Measurements from ENCODE around the gene QSOX2. TPM values are rescaled to one million over a fixed set of nuclear protein-coding genes. Genes with fewer than 3 reads are reported as not detected.

Gene QSOX2
- total RNA-seq, 8 experiments from 2014 or later, result 10.3 to 17.8 (median 15.1) TPM

DNA sequence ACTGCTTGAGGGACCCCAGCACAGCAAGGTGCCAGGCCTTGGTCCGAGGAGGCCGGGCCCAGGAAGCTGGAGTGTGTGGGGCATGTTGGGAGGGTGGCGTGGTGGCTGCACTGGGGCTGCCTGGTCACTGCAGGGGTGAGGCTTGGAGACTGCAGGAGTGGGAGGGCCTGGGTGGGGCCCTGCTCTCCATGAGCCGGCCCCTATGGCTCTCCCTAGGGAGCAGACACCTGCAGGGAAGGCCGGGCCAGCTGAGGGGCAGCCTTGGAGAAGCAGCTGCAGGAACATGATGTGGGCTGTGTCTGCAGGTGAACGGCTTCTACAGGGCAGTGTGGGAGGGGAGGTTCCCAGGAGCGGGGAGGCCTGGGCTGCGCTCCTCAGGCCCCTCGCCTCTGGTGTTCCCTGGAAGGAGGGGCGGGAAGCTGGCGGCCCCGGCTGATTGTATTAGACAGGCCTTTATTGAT is 85.2 kb downstream of the QSOX2 start:
- ATAC-seq (replicated peaks in 6 of 8), result peak in 6 of 8 experiments; percentile 41 to 88 (median 86)
- in situ Hi-C loops (cut with MboI; ENCODE audit: low pct_unique_long_range_greater_than_20kb in 2 of 9, low sequenced_read_pairs in 9 of 9, unreplicated experiment in 9 of 9), result loop anchor here in 3 of 9 experiments (25.0 kb wide), 1 partner anchor 102 kb away; no protein-coding TSS in a partner anchor
- Histone ChIP-seq H3K4me1 (replicated peaks in 1 of 2) (peaks cover 63% of the 10 kb centered on the region in 2 donors), H3K27ac (peak overlapping the region; percentile 13 to 45), H3K4me3 (no peak overlapping the region)
- 8 to 40% methylated on average over 1 to 2 of the region's 12 CpGs; no CpG with 5 or more reads in 8 of the 10 experiments for WGBS, 10 experiments

DNA sequence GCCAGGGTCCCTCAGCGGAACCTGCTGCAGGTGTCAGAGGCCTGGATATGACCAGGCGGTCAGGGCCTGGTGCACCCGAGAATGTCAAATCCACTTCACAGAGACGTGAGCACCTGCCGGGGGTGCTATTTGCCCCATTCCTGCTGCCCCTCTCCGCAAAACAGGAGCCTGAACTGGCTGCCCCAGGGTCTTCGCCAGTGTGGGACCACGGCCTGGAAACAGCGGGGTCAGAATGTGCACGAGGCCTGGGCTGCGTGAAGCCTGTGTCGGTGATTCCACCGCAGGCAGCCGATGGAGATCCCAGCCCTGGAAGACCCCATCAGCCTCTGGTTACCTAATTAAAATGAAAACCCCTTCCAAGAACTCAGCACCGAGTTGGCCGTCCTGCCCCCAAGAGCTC is 85.8 kb downstream of the QSOX2 start:
- no peak for ATAC-seq (replicated peaks in 6 of 8)
- Histone ChIP-seq H3K27ac (peak overlapping the region; percentile 13 to 45), H3K4me3 (no peak overlapping the region), H3K4me1 (replicated peaks in 1 of 2) (peaks cover 64 to 66% of the 10 kb centered on the region in 2 donors)
- in situ Hi-C loops (cut with MboI; ENCODE audit: low pct_unique_long_range_greater_than_20kb in 2 of 9, low sequenced_read_pairs in 9 of 9, unreplicated experiment in 9 of 9), result loop anchor here in 3 of 9 experiments (25.0 kb wide), 1 partner anchor 102 kb away; no protein-coding TSS in a partner anchor
- WGBS, 10 experiments, result 79 to 90% (median 80%) methylated on average over 3 to 5 of the region's 16 CpGs; no CpG with 5 or more reads in 7 of the 10 experiments

DNA sequence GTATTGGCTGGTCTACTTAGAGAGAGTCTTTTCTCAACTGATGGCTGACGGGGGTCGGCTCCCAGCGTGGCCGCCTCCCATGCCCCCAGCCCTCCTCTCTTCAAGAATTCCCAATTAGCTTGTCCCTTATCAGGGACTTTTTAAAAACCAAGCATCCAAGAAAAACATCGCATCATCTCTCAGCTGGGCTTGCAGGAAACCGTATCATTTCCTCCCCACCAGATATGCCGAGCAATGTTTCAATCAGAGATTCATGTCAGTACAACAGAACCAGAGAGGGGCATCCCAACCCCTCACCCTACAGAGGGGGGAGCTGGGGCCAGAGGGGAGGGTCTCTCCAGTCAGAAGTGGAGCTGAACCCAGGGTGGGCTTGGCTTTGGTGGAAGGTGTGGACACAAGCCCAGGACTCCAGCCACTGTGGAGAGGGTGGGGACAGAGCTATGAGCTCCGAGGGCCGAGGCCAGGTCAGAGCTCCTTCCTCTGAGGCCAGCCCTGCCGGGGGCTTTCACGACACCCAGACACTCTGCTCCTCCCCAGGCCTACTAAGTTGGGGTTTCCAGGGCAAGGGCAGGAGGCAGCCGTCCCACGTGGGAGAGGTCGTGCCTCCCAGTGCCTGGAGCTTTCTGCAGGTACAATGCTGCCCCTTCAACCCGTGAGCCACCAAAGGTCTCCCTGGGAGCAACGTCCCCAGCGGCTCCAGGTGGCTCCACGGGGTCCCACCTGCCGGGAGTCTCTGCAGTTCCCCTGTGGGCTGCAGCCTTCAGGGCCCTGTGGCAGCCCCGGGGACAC is 87.9 kb downstream of the QSOX2 start:
- H3K4me1 ChIP-seq (replicated peaks in 1 of 2), result peaks cover 64 to 68% of the 10 kb centered on the region in 2 donors
- 62 to 66% methylated on average over 5 of the region's 20 CpGs; no CpG with 5 or more reads in 8 of the 10 experiments for WGBS, 10 experiments
- H3K4me3 ChIP-seq, result no peak overlapping the region
- in situ Hi-C loops (cut with MboI; ENCODE audit: low pct_unique_long_range_greater_than_20kb in 2 of 9, low sequenced_read_pairs in 9 of 9, unreplicated experiment in 9 of 9), result loop anchor here in 3 of 9 experiments (25.0 kb wide), 1 partner anchor 105 kb away; no protein-coding TSS in a partner anchor
- ATAC-seq (replicated peaks in 6 of 8), result no peak
- peak overlapping the region; percentile 39 to 48 for H3K27ac ChIP-seq

Other genes with a start within 250 kb of the QSOX2 start
- gene NACC2, start 150.5 kb downstream of the QSOX2 start, total RNA-seq, result 10 to 100 TPM in 4 of 8 experiments, 1 to 10 TPM in 4; 3.8 to 43.0 (median 16.7) TPM
- gene TMEM250, start 126.9 kb downstream of the QSOX2 start, total RNA-seq, result 10 to 100 TPM; 11.3 to 37.9 (median 21.0) TPM
- gene LHX3, start 40.7 kb downstream of the QSOX2 start, total RNA-seq, result 1 to 10 TPM in 4 of 8 experiments, under 1 TPM in 3, not detected in 1; 0.18 to 9.9 (median 3.8) TPM
- gene CCDC187, start 58.3 kb upstream of the QSOX2 start, total RNA-seq, result 1 to 10 TPM in 1 of 8 experiments, under 1 TPM in 7; 0.07 to 1.2 (median 0.19) TPM
- 10 to 100 TPM; 10.3 to 40.8 (median 28.9) TPM for gene GPSM1, start 81.7 kb upstream of the QSOX2 start, total RNA-seq
- 10 to 100 TPM in 7 of 8 experiments, 1 to 10 TPM in 1; 6.8 to 17.3 (median 13.5) TPM for gene DNLZ, start 117.9 kb upstream of the QSOX2 start, total RNA-seq
- gene CARD9, start 127.9 kb upstream of the QSOX2 start, total RNA-seq, result 1 to 10 TPM in 5 of 8 experiments, under 1 TPM in 3; 0.46 to 3.5 (median 1.9) TPM
- gene SNAPC4, start 154.4 kb upstream of the QSOX2 start, total RNA-seq, result 10 to 100 TPM in 2 of 8 experiments, 1 to 10 TPM in 6; 4.0 to 14.1 (median 7.3) TPM
- 10 to 100 TPM; 15.9 to 97.7 (median 29.6) TPM for gene ENTR1, start 164.8 kb upstream of the QSOX2 start, total RNA-seq
- 100 to 1,000 TPM in 1 of 8 experiments, 10 to 100 TPM in 7; 29.4 to 101 (median 46.4) TPM for gene PMPCA, start 164.8 kb upstream of the QSOX2 start, total RNA-seq
- 10 to 100 TPM in 2 of 8 experiments, 1 to 10 TPM in 6; 4.5 to 11.1 (median 8.6) TPM for gene INPP5E, start 194.0 kb upstream of the QSOX2 start, total RNA-seq
- 10 to 100 TPM; 21.8 to 59.1 (median 35.0) TPM for gene SEC16A, start 237.2 kb upstream of the QSOX2 start, total RNA-seq